GM12891 (cell line): Measurements from ENCODE around the gene ODAD4.

Source experiments
- DNase-seq: peaks from one replicate; pipeline ENCODE4 v3.0.0; 2011; ENCODE audit warnings: low spot score; ENCODE audit not compliant: insufficient read length
- FAIRE-seq: peaks from 2 replicates; lab custom pipeline; 2011; peaks lifted over from hg19 to GRCh38; lab: Jason Lieb, UNC
- PAX5 ChIP-seq: IDR thresholded peaks from 2 replicates; pipeline ENCODE4 v1.6.1; 2011; ENCODE audit warnings: low read length, moderate library complexity, mild to moderate bottlenecking; ENCODE audit not compliant: insufficient read depth, severe bottlenecking
- POLR2A ChIP-seq: IDR thresholded peaks from 2 replicates; pipeline ENCODE4 v1.6.1; 2011; ENCODE audit warnings: low read depth, low read length, control low read depth
- POLR2AphosphoS5 ChIP-seq: IDR thresholded peaks from 2 replicates; pipeline ENCODE4 v1.6.1; 2011; ENCODE audit warnings: low read depth, low read length, control low read depth
- POU2F2 ChIP-seq: IDR thresholded peaks from 2 replicates; pipeline ENCODE4 v1.6.1; 2011; ENCODE audit warnings: low read depth, mild to moderate bottlenecking, control low read depth, low read length, moderate library complexity
- SPI1 ChIP-seq: IDR thresholded peaks from 2 replicates; pipeline ENCODE4 v1.6.1; 2011; ENCODE audit warnings: low read depth, low read length, control low read depth
- TAF1 ChIP-seq: IDR thresholded peaks from 2 replicates; pipeline ENCODE4 v1.6.1; 2011; ENCODE audit warnings: low read depth, low read length, control low read depth

ODAD4 gene

DNA sequence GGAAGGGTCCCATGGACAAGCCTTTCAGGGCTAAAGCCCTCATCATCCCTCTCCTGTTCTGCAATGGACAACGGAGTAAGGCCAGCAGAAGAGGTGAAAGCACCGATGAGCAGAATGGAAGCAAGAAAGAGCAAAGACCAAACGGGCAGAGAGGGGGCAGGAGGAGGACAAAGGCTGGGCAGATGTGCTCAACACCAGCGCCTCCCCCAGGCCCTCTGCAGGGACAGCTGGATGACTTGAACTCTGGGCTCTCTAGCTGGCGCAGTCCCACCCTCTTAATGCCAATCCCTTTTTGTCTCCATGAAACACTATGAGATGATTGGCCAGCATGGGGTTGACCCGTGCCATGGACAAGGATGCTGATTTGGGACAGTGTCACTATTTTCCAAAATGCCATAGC is 33.7 kb upstream of the ODAD4 start:
- TF ChIP-seq POLR2A (no peak), POU2F2 (no peak), PAX5 (no peak), SPI1 (no peak), TAF1 (no peak), POLR2AphosphoS5 (no peak)
- FAIRE-seq (no peak), DNase-seq (no peak)

- FAIRE-seq = no peak
These were observed 28.8 kb upstream of the ODAD4 start for GRCh38 chr17:41901646-41902045.

DNA sequence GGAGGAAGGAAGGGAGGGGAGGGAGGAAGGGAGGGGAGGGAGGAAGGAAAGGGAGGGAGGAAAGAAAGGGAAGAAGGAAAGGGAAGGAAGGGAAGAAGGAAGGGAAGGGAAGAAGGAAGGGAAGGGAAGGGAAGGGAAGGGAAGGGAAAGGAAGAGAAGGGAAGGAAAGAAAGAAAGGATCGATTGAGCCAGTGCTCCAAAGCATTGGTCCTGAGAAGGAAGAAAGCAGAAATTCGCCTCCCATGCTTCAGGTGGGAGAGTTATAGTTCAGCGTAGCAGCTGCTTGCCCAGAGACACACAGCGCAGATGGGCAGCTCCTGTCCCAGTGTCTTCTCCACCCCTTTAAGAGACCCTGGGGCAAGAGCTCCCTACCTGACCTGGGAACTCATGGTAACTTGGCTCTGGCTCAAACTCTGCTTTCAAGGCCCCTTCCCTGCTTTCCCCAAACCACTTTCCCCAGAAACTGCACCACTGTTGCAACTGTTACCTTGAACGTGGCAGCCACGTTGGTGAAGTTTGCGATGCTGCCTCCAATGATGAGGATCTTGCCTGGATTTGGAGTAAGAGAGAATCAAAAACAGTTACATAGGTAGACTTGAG is 26.1 kb upstream of the ODAD4 start:
- no peak for DNase-seq
- TF ChIP-seq PAX5 (no peak), POLR2A (no peak), POLR2AphosphoS5 (no peak), TAF1 (no peak), SPI1 (no peak), POU2F2 (no peak)
- FAIRE-seq = no peak

More at GRCh38 chr17:41901646-41902045, 28.8 kb upstream of the ODAD4 start:
- DNase-seq = no peak
- TF ChIP-seq SPI1 = no peak
- TF ChIP-seq PAX5 = no peak

DNA sequence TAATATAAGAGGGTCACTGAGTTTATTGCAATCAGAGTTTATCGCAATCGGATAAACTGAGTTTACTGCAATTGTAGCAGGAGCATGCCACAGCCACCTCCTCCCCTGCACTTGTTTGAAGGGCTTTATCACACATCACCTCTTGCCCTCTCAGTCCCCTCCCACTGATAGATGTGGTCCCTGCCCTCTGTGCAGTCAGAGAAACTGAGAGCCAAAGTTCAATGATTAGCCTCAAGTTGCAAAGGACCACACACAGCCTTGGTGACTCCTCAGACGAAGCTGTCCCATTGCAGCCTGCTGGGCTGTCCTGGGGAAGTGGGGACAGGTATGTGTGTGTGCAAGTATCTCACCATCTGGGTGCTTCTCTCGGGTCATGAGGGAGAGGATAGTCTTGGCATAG is 25.2 kb upstream of the ODAD4 start:
- no peak for FAIRE-seq
- TF ChIP-seq TAF1 (no peak), POLR2A (no peak; the same call in 1 of the 2 replicates), POU2F2 (no peak), POLR2AphosphoS5 (no peak), PAX5 (no peak), SPI1 (no peak)
- no peak for DNase-seq

DNA sequence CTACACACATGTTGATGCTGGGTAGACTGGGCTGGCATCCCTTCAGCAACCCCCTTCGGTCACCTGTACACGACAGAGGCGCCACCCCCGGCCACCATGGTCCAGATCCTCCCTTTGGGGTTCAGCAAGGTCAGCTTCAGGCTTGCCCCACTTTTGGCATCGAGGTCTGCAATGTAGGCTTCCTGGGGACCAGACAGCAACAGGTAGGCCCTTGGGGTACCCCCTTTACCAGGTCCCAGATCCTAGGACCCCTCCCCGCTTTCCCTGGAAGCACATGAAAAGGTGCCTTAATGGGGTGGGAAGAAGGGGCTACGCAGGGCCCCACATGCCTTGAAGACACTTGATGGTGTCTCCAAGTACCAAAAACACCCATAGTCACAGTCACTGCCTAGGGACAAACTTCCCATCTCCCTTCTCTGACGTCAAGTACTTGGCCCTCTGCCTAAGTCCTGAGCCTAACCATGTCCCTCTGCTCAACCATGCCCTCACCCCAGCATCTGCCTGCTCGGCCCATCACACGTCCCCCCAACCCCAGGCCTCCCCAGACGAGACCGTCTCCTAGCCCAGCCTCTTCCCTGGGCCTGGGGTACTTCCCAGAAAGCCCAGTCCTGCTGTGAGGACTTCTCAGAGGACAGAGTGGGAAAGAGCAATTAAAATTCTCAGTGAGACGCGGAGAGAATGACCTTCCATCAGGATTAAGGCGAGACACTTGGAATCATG is 23.8 kb upstream of the ODAD4 start:
- no peak for FAIRE-seq
- TF ChIP-seq POU2F2 (no peak), POLR2AphosphoS5 (no peak), PAX5 (no peak), SPI1 (no peak), TAF1 (no peak), POLR2A (no peak)
- DNase-seq = no peak

GRCh38 chr17:41907185-41907556 is 23.2 kb upstream of the ODAD4 start:
- TF ChIP-seq POLR2AphosphoS5 (no peak), POU2F2 (no peak), POLR2A (no peak), PAX5 (no peak), TAF1 (no peak), SPI1 (no peak)
- DNase-seq = no peak
- FAIRE-seq = no peak

GRCh38 chr17:41907633-41908539 is 22.5 kb upstream of the ODAD4 start:
- TF ChIP-seq POLR2A (no peak), TAF1 (no peak), POU2F2 (no peak)
- FAIRE-seq (no peak), DNase-seq (no peak)

GRCh38 chr17:41909088-41909487 is 21.3 kb upstream of the ODAD4 start:
- FAIRE-seq (no peak), DNase-seq (no peak)
- TF ChIP-seq TAF1 (no peak), POU2F2 (no peak), POLR2A (no peak), PAX5 (no peak), SPI1 (no peak), POLR2AphosphoS5 (no peak)

DNA sequence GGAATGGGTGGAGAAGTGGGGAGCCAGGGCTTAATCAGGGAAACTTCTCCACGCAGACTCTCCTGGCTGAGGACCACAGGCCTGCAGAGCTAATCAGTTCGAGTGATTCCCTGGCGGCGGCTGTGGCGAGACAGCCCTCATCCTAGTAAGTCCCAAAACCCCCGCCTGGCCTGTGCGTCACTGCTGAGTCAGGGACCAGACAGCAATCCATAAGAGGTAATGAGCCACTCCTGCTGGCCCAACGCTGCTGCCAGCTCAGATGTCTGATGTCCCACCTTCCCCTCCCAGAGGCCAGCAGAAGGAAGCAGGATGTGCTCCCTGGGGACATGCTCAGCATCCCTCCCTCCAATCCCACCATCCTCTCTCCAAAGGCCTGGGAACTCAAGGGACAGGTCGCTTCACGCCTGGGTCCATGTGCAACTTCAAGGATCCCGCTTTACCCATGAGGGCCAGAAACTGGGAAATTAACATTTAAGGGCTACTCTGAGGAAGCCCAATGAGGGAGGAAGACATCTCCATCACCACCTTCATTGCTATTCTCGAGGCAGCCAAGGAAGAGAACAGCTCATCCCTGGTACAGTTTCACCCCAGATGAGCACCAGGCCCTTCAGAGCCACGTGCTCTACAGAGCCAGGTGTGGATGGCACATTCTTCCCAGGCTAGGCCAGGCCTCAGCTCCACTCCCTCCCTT is 19.6 kb upstream of the ODAD4 start:
- TF ChIP-seq SPI1 (no peak), PAX5 (no peak), POLR2AphosphoS5 (no peak), TAF1 (no peak), POLR2A (no peak), POU2F2 (no peak)
- FAIRE-seq (no peak), DNase-seq (no peak)
